ENCODE results near the gene MLH1. TPM values are rescaled to one million over a fixed set of nuclear protein-coding genes. Genes with fewer than 3 reads are reported as not detected.

MLH1 gene
- total and polyA plus RNA-seq, 2 of the 8 experiments (the other 6 are each of a cell fraction or from before 2014, with no cell fraction given) = 36.4 to 47.3 TPM

GRCh38 chr3:37024092-37024491, 30.8 kb downstream of the MLH1 start:
- Histone ChIP-seq H4K20me1 (replicated peaks in 1 of 2; ENCODE audit: control insufficient read depth in 1 of 2, insufficient read depth in 2 of 2, low read length in 2 of 2) (no peaks in the 10 kb centered on the region), H3K23me2 (ENCODE audit: low read depth, low read length) (no peaks in the 10 kb centered on the region), H3K79me1 (ENCODE audit: low read depth, low read length) (no peaks in the 10 kb centered on the region; the same call in 1 of the 2 replicates), H4K5ac (ENCODE audit: insufficient read length, low read depth, low read length) (no peak overlapping the region), H3K4ac (replicated peaks; ENCODE audit: insufficient read length, low read depth, low read length) (no peak overlapping the region), H2BK5ac (ENCODE audit: low read depth, low read length) (no peak overlapping the region), H3K27ac (ENCODE audit: low read depth, low read length) (no peak overlapping the region), H2AFZ (ENCODE audit: low read length) (no peak overlapping the region), H4K8ac (ENCODE audit: extremely low read depth, insufficient read depth, low read length) (no peak overlapping the region), H3K14ac (ENCODE audit: insufficient read length) (no peak overlapping the region), H2BK20ac (ENCODE audit: low read length) (no peak overlapping the region), H2BK120ac (replicated peaks; ENCODE audit: low read depth, low read length) (no peak overlapping the region), H3K4me3 (ENCODE audit: extremely low read depth in 1 of 4, insufficient read depth in 2 of 4, low read depth in 3 of 4, low read length in 4 of 4) (no peak overlapping the region), H2BK12ac (ENCODE audit: low read depth, low read length) (no peak overlapping the region), H3K56ac (replicated peaks; ENCODE audit: insufficient read length, low read depth, low read length) (no peak overlapping the region), H3K4me1 (replicated peaks in 1 of 4; ENCODE audit: control insufficient read depth in 3 of 4, insufficient read depth in 4 of 4, low read length in 3 of 4) (no peaks in the 10 kb centered on the region), H3K27me3 (replicated peaks in 1 of 4; ENCODE audit: control insufficient read depth in 3 of 4, extremely low read depth in 1 of 4, insufficient read depth in 3 of 4, low read length in 3 of 4) (no peaks in the 10 kb centered on the region), H3K18ac (ENCODE audit: extremely low read depth, low read length) (no peak overlapping the region), H3K23ac (ENCODE audit: insufficient read length) (no peak overlapping the region), H2BK15ac (ENCODE audit: low read length) (no peak overlapping the region), H3K9ac (replicated peaks in 1 of 4; ENCODE audit: extremely low read depth in 1 of 4, low read depth in 3 of 4, low read length in 3 of 4) (no peak overlapping the region), H3K4me2 (ENCODE audit: insufficient read depth in 1 of 2, low read depth in 2 of 2, low read length in 2 of 2) (no peak overlapping the region), H2AK5ac (ENCODE audit: low read depth, low read length) (no peak overlapping the region), H3K9me3 (ENCODE audit: insufficient read depth in 2 of 2, low read depth in 1 of 2, low read length in 1 of 2) (no peaks in the 10 kb centered on the region), H3K36me3 (ENCODE audit: control insufficient read depth in 2 of 4, insufficient read depth in 4 of 4, low read length in 3 of 4) (peaks cover 25 to 91% (median 62%) of the 10 kb centered on the region in 4 experiments), H4K91ac (replicated peaks; ENCODE audit: insufficient read length, low read length) (no peak overlapping the region), H3K79me2 (ENCODE audit: control insufficient read depth in 1 of 2, insufficient read depth in 2 of 2, low read length in 2 of 2) (no peaks in the 10 kb centered on the region)
- TF ChIP-seq POU5F1 (IDR thresholded peaks at IDR 0.05; ENCODE audit: low read depth, low read length) (no peak), FOSL1 (IDR thresholded peaks at IDR 0.05; ENCODE audit: insufficient read depth, low read depth, low read length) (no peak), TAF1 (IDR thresholded peaks at IDR 0.05; ENCODE audit: low read depth, low read length) (no peak)
- ChIA-PET POLR2A (ENCODE audit: partially characterized antibody) (interaction anchor here (1.3 kb wide), 1 partner anchor 31 kb away, joined by 3 read pairs; the partner anchor contains the start of genes EPM2AIP1 and MLH1), CTCF (ENCODE audit: partially characterized antibody) (interaction anchor here (0.6 to 1.5 kb wide), 9 partner anchors 9 to 234 kb away, joined by 3 to 5 read pairs (median 3); no protein-coding TSS in a partner anchor)
- no peak for FAIRE-seq
- 85% methylated on average over 2 of the region's 2 CpGs; no CpG with 5 or more reads in 1 of the 2 experiments for WGBS, 2 experiments (ENCODE audit: extremely low coverage in 1 of 2, insufficient coverage in 1 of 2, insufficient read length in 1 of 2, insufficient replicate concordance in 2 of 2, low coverage in 1 of 2, low lambda C conversion rate in 2 of 2, missing lambda C conversion rate in 1 of 2)
- no peak for DNase-seq (ENCODE audit: low read depth in 1 of 2, low spot score in 2 of 2)

Data from H1 (cell line).